ENCODE results near the gene DENND1C. TPM values are rescaled to one million over a fixed set of nuclear protein-coding genes. Genes with fewer than 3 reads are reported as not detected.

DENND1C gene
- total and polyA plus RNA-seq, 9 of the 15 experiments (the other 6 are each of a cell fraction or from before 2014, with no cell fraction given), result 0.03 to 1.2 (median 0.32) TPM; not detected in 1

GRCh38 chr19:6530386-6531162 is 49.0 kb upstream of the DENND1C start, which contains the start of gene TNFSF9 (continued):
- peak in 1 of 2 experiments; percentile 88 for TF ChIP-seq AFF1 (IDR thresholded peaks at IDR 0.05; ENCODE audit: low read depth in 1 of 2, partially characterized antibody in 2 of 2)
- TF ChIP-seq TEAD4 (IDR thresholded peaks at IDR 0.05; ENCODE audit: low read length), result no peak
- no peak for TF ChIP-seq TEAD4 (CRISPR knock-in tag; IDR thresholded peaks at IDR 0.05; ENCODE audit: borderline replicate concordance)
- no peak; the same call in 1 of the 2 replicates for TF ChIP-seq ZNF511 (CRISPR knock-in tag; IDR thresholded peaks at IDR 0.05)
- peak; percentile 63; the same call in 1 of the 2 replicates for TF ChIP-seq ATF6 (CRISPR knock-in tag; IDR thresholded peaks at IDR 0.05)
- peak; percentile 93 for TF ChIP-seq ZSCAN29 (IDR thresholded peaks at IDR 0.05)
- peak; percentile 50 for TF ChIP-seq PHF21A (IDR thresholded peaks at IDR 0.05; ENCODE audit: borderline replicate concordance, low read depth)
- TF ChIP-seq FOXM1 (IDR thresholded peaks at IDR 0.05; ENCODE audit: low read depth), result no peak
- TF ChIP-seq FOXM1 (CRISPR knock-in tag; IDR thresholded peaks at IDR 0.05; ENCODE audit: low read depth), result no peak
- TF ChIP-seq ZNF354B (CRISPR knock-in tag; IDR thresholded peaks at IDR 0.05), result no peak
- no peak for TF ChIP-seq ZBTB12 (CRISPR knock-in tag; IDR thresholded peaks at IDR 0.05)
- no peak for TF ChIP-seq MEF2A (IDR thresholded peaks at IDR 0.05; ENCODE audit: control insufficient read depth, low read depth, low read length)
- TF ChIP-seq MTA3 (IDR thresholded peaks at IDR 0.05; ENCODE audit: borderline replicate concordance), result peak; percentile 98
- no peak for TF ChIP-seq ZNF785 (CRISPR knock-in tag; IDR thresholded peaks at IDR 0.05)
- no peak for TF ChIP-seq ILK (tag; IDR thresholded peaks at IDR 0.05; ENCODE audit: borderline replicate concordance, low read depth)
- no peak for TF ChIP-seq ZFP30 (CRISPR knock-in tag; IDR thresholded peaks at IDR 0.05; ENCODE audit: borderline replicate concordance)
- TF ChIP-seq FOXJ3 (CRISPR knock-in tag; IDR thresholded peaks at IDR 0.05), result no peak
- TF ChIP-seq PTBP1 (IDR thresholded peaks at IDR 0.05; ENCODE audit: low read depth, low read length), result no peak
- TF ChIP-seq KLF16 (IDR thresholded peaks at IDR 0.05), result no peak
- peak; percentile 64 for TF ChIP-seq NCOA1 (IDR thresholded peaks at IDR 0.05; ENCODE audit: low read depth)
- TF ChIP-seq TAF7 (tag; IDR thresholded peaks at IDR 0.05), result peak; percentile 70

Data from K562 (cell line).